HCT116 (cell line): ENCODE results near the gene TH. TPM values are rescaled to one million over a fixed set of nuclear protein-coding genes. Genes with fewer than 3 reads are reported as not detected.

ENCODE experiments used
- ATAC-seq: fragments of 200-7000 bp; cut with Tn5 transposase; 2 replicates; pipeline ENCODE4 v1.9.1; 2020; ENCODE audit warnings: mild to moderate bottlenecking, moderate library complexity
- BruUV-seq: library from RNA; stranded (reverse); fragments of 400-500 nt; replicated peaks from 2 replicates; lab custom pipeline; 2021; lab: Mats Ljungman, UMichigan
- CTCF ChIA-PET: fragments of 300-600 bp; sonication (Branson Sonifier 250); formaldehyde crosslinking; loops from one replicate; lab custom pipeline; 2021; ENCODE audit warnings: antibody characterized with exemption; lab: Charles Lee
- POLR2A ChIA-PET: fragments of 300-600, 350-600 bp; sonication (Branson Sonifier 250); formaldehyde crosslinking; loops from one replicate; lab custom pipeline; 2021; ENCODE audit warnings: antibody characterized with exemption; lab: Charles Lee
- RAD21 ChIA-PET, 2 experiments: fragments of 300-600 bp; sonication (Branson Sonifier 250); formaldehyde crosslinking; loops; one replicate each; lab custom pipeline; 2023; ENCODE audit warnings: low total read pairs in 2 of 2; ENCODE audit not compliant: uncharacterized antibody in 2 of 2, unreplicated experiment in 2 of 2, low non-redundant PET in 1 of 2; lab: Charles Lee
- DNase-seq: peaks from one replicate; pipeline ENCODE4 v3.0.0-alpha.2; 2010; ENCODE audit warnings: low read depth, low spot score
- H2AFZ ChIP-seq: fragments of 200-600 bp; shearing (Covaris generic), sonication (generic); 2 replicates; pipeline ENCODE4 v1.6.1; 2017; ENCODE audit warnings: low read depth, mixed run types, mixed read lengths, antibody characterized with exemption, low read length; ENCODE audit not compliant: poor library complexity, severe bottlenecking
- H3K27ac ChIP-seq: 2 replicates; pipeline ENCODE4 v1.5.1; 2012; ENCODE audit warnings: low read depth, low read length
- H3K27me3 ChIP-seq: fragments of 200-600 bp; sonication (generic); 2 replicates; pipeline ENCODE4 v1.6.1; 2016; ENCODE audit warnings: mixed run types, low read length, mixed read lengths; ENCODE audit not compliant: insufficient read depth
- H3K36me3 ChIP-seq, 2 experiments: fragments of 200-500 bp in 1 of 2; fragments of 200-600 bp in 1 of 2; sonication (Bioruptor generic) in 1 of 2; sonication (generic) in 1 of 2; 2 replicates each; pipeline versions ENCODE4 v1.5.1 to v1.6.1; 2014 to 2016; ENCODE audit warnings: low read length in 2 of 2, inconsistent platforms in 1 of 2, mixed read lengths in 1 of 2, mixed run types in 1 of 2; ENCODE audit not compliant: insufficient read depth in 2 of 2, control insufficient read depth in 1 of 2
- H3K4me1 ChIP-seq, 2 experiments: fragments of 200-600 bp in 1 of 2; sonication (generic) in 1 of 2; 2 replicates each; pipeline versions ENCODE4 v1.5.1 to v1.6.1; 2012 to 2017; ENCODE audit warnings: low read length in 2 of 2, inconsistent platforms in 1 of 2, mild to moderate bottlenecking in 1 of 2, mixed read lengths in 1 of 2, mixed run types in 1 of 2, moderate library complexity in 1 of 2; ENCODE audit not compliant: insufficient read depth in 2 of 2, control insufficient read depth in 1 of 2
- H3K4me2 ChIP-seq: fragments of 200-600 bp; sonication (generic); 2 replicates; pipeline ENCODE4 v1.6.1; 2017; ENCODE audit warnings: mixed run types, low read length, mixed read lengths
- H3K4me3 ChIP-seq, 2 experiments: fragments of 200-600 bp in 1 of 2; sonication (generic) in 1 of 2; replicated peaks in 1 of 2; 2 replicates each; pipeline ENCODE4 v1.5.1; 2011 to 2016; ENCODE audit warnings: low read length in 2 of 2, control low read depth in 1 of 2, low read depth in 1 of 2, mild to moderate bottlenecking in 1 of 2, mixed read lengths in 1 of 2, mixed run types in 1 of 2
- H3K79me2 ChIP-seq: fragments of 200-600 bp; sonication (generic); 2 replicates; pipeline ENCODE4 v1.6.1; 2017; ENCODE audit warnings: mild to moderate bottlenecking, mixed run types, low read length, moderate library complexity, mixed read lengths; ENCODE audit not compliant: insufficient read depth
- H3K9ac ChIP-seq: fragments of 200-600 bp; sonication (generic); 2 replicates; pipeline ENCODE4 v1.6.1; 2016; ENCODE audit warnings: low read length, mixed read lengths
- H3K9me2 ChIP-seq: fragments of 200-600 bp; sonication (generic), shearing (Covaris generic); 2 replicates; pipeline ENCODE4 v1.6.1; 2017; ENCODE audit warnings: mixed run types, mild to moderate bottlenecking, moderate library complexity; ENCODE audit not compliant: insufficient read depth
- H3K9me3 ChIP-seq, 2 experiments: fragments of 200-500 bp in 1 of 2; fragments of 200-600 bp in 1 of 2; sonication (Bioruptor generic) in 1 of 2; sonication (generic) in 1 of 2; 2 replicates each; pipeline ENCODE4 v1.6.1; 2014 to 2017; ENCODE audit warnings: low read length in 2 of 2, mixed read lengths in 2 of 2, inconsistent platforms in 1 of 2, low read depth in 1 of 2, mild to moderate bottlenecking in 1 of 2, mixed run types in 1 of 2, moderate library complexity in 1 of 2; ENCODE audit not compliant: control insufficient read depth in 1 of 2, insufficient read depth in 1 of 2
- H4K20me1 ChIP-seq: fragments of 200-600 bp; sonication (generic), shearing (Covaris generic); 2 replicates; pipeline ENCODE4 v1.6.1; 2017; ENCODE audit warnings: mixed run types, mild to moderate bottlenecking, moderate library complexity; ENCODE audit not compliant: insufficient read depth
- CBX3 ChIP-seq: IDR thresholded peaks from 2 replicates; pipeline ENCODE4 v1.6.1; 2012; ENCODE audit warnings: low read depth
- CEBPB ChIP-seq: IDR thresholded peaks from 2 replicates; pipeline ENCODE4 v1.6.1; 2012; ENCODE audit warnings: low read depth
- ELF1 ChIP-seq: IDR thresholded peaks from 2 replicates; pipeline ENCODE4 v1.6.1; 2012; ENCODE audit warnings: low read depth, borderline replicate concordance
- EZH2 ChIP-seq: fragments of 200-600 bp; sonication (generic); IDR thresholded peaks from 2 replicates; pipeline ENCODE4 v1.6.1; 2017; ENCODE audit warnings: antibody characterized with exemption, mixed run types
- JUND ChIP-seq: IDR thresholded peaks from 2 replicates; pipeline ENCODE4 v1.6.1; 2012
- POLR2A ChIP-seq: IDR thresholded peaks from 2 replicates; pipeline ENCODE4 v1.7.0; 2011; ENCODE audit warnings: borderline replicate concordance; ENCODE audit not compliant: insufficient read depth, insufficient read length; ENCODE audit errors: extremely low read depth
- RAD21 ChIP-seq: IDR thresholded peaks from 2 replicates; pipeline ENCODE4 v1.6.1; 2012; ENCODE audit warnings: low read depth, mild to moderate bottlenecking
- SP1 ChIP-seq: IDR thresholded peaks from 2 replicates; pipeline ENCODE4 v1.6.1; 2012; ENCODE audit warnings: low read depth
- SRF ChIP-seq: IDR thresholded peaks from 2 replicates; pipeline ENCODE4 v1.6.1; 2012; ENCODE audit warnings: low read depth
- TCF7L2 ChIP-seq: IDR thresholded peaks from 2 replicates; pipeline ENCODE4 v1.7.0; 2011; ENCODE audit warnings: borderline replicate concordance, inconsistent platforms; ENCODE audit not compliant: insufficient read depth, insufficient read length; ENCODE audit errors: extremely low read depth
- YY1 ChIP-seq: IDR thresholded peaks from 2 replicates; pipeline ENCODE4 v1.6.1; 2011; ENCODE audit warnings: low read length, low read depth, moderate library complexity, mild to moderate bottlenecking; ENCODE audit not compliant: insufficient replicate concordance; ENCODE audit errors: extremely low read depth
- ZFX ChIP-seq: fragments of 450-650 bp; IDR thresholded peaks from 2 replicates; pipeline ENCODE4 v1.6.1; 2017
- ZNF274 ChIP-seq: fragments of 200-500 bp; sonication (Bioruptor generic); IDR thresholded peaks from 2 replicates; pipeline ENCODE4 v1.6.1; 2014; ENCODE audit warnings: mild to moderate bottlenecking, low read depth, low read length, inconsistent platforms
- intact Hi-C: fragments of 100-400 bp; cut with micrococcal nuclease; formaldehyde crosslinking; loops from 2 replicates; pipeline ENCODE4 v1.10.0; 2022
- total RNA-seq: library from RNA; stranded (reverse); gene quantifications from one replicate; pipeline ENCODE4 v1.2.1, GENCODE V29; 2021; ENCODE audit not compliant: unreplicated experiment
- TF ChIP-seq, protein P1 (sequence below): IDR thresholded peaks from 2 replicates; pipeline ENCODE4 v1.6.1; 2012
- TF ChIP-seq, protein P2 (sequence below): IDR thresholded peaks from 2 replicates; pipeline ENCODE4 v1.6.1; 2012; ENCODE audit warnings: low read depth

TH gene
- total RNA-seq, 1 experiment from 2014 or later: not detected

DNA sequence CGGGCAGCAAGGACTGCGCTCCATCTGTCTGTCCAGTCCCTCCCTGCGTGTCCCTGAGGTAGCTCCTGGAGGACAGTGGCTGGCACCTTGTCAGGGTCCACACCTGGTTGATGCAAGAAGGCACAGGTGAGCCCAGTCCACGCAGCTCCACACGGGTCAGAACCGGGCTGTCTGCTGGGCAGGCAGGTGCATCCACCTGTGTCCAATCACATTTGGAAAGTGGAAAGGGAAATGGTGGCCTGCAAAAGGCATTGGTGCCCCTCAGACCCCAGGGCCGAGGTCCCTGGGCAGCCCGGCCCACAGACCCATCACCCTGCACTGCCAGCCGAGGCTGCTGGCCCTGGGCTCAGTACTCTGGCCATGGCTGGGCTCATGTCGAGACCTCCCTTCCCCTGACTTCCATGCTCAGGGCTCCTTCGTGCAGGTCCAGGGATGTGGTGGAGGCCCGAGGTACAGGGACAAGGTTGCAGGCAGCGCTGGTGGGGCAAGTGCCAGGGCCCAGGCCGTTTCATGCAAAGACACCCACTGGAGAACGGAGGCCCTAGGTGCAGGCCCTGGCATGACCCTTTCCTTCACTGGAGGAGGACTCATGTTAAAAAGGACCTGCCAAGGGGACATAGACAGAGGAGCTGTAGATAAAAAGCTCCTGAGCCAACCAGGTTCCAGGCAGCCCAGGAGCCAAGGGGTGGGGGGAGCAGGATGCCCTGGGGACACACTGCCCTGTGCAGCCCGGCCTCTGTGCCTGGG lies 38.9 kb upstream of the TH start:
- no peaks in the 10 kb centered on the region for H3K27me3 ChIP-seq
- no peak overlapping the region; the same call in 1 of the 2 replicates for H3K27ac ChIP-seq
- no peak for TF ChIP-seq YY1
- no peak for TF ChIP-seq ZFX
- TF ChIP-seq RAD21: no peak
- no peak for TF ChIP-seq CEBPB
- no peak for TF ChIP-seq CBX3
- TF ChIP-seq ELF1: no peak
- TF ChIP-seq SP1: no peak
- TF ChIP-seq EZH2: no peak
- no peak for TF ChIP-seq TCF7L2
- TF ChIP-seq JUND: no peak
- TF ChIP-seq POLR2A: no peak
- TF ChIP-seq, protein P1, sequence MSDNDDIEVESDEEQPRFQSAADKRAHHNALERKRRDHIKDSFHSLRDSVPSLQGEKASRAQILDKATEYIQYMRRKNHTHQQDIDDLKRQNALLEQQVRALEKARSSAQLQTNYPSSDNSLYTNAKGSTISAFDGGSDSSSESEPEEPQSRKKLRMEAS: no peak
- TF ChIP-seq ZNF274: no peak
- no peak for TF ChIP-seq SRF
- TF ChIP-seq, protein P2, sequence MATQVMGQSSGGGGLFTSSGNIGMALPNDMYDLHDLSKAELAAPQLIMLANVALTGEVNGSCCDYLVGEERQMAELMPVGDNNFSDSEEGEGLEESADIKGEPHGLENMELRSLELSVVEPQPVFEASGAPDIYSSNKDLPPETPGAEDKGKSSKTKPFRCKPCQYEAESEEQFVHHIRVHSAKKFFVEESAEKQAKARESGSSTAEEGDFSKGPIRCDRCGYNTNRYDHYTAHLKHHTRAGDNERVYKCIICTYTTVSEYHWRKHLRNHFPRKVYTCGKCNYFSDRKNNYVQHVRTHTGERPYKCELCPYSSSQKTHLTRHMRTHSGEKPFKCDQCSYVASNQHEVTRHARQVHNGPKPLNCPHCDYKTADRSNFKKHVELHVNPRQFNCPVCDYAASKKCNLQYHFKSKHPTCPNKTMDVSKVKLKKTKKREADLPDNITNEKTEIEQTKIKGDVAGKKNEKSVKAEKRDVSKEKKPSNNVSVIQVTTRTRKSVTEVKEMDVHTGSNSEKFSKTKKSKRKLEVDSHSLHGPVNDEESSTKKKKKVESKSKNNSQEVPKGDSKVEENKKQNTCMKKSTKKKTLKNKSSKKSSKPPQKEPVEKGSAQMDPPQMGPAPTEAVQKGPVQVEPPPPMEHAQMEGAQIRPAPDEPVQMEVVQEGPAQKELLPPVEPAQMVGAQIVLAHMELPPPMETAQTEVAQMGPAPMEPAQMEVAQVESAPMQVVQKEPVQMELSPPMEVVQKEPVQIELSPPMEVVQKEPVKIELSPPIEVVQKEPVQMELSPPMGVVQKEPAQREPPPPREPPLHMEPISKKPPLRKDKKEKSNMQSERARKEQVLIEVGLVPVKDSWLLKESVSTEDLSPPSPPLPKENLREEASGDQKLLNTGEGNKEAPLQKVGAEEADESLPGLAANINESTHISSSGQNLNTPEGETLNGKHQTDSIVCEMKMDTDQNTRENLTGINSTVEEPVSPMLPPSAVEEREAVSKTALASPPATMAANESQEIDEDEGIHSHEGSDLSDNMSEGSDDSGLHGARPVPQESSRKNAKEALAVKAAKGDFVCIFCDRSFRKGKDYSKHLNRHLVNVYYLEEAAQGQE: no peak
- no peak overlapping the region for H2AFZ ChIP-seq
- ChIA-PET RAD21 (no interaction called here), CTCF (no interaction called here), POLR2A (no interaction called here)
- no peaks in the 10 kb centered on the region for H3K9me2 ChIP-seq
- ATAC-seq (no peak), DNase-seq (no peak)
- H3K79me2 ChIP-seq: no peaks in the 10 kb centered on the region
- H4K20me1 ChIP-seq: no peaks in the 10 kb centered on the region
- H3K4me1 ChIP-seq: peaks cover 13 to 17% of the 10 kb centered on the region in 2 experiments
- no peak overlapping the region for H3K9ac ChIP-seq
- BruUV-seq: no TSS peak
- intact Hi-C loops: no loop called here
- no peaks in the 10 kb centered on the region for H3K36me3 ChIP-seq
- peak overlapping the region; percentile 48 for H3K4me2 ChIP-seq
- H3K4me3 ChIP-seq: no peak overlapping the region
- H3K9me3 ChIP-seq: no peaks in the 10 kb centered on the region
